GM23248 (cell line): ENCODE results near the gene ERVW-1. TPM values are rescaled to one million over a fixed set of nuclear protein-coding genes. Genes with fewer than 3 reads are reported as not detected.

Source experiments
- DNase-seq: peaks from one replicate; pipeline ENCODE4 v3.0.0-alpha.2; 2015
- H2AFZ ChIP-seq: fragments of 200-600 bp; sonication (generic); 2 replicates; pipeline ENCODE4 v1.6.1; 2016; ENCODE audit warnings: antibody characterized with exemption
- H3F3A ChIP-seq: fragments of 200-600 bp; sonication (generic); 2 replicates; pipeline ENCODE4 v1.6.1; 2016; ENCODE audit warnings: mild to moderate bottlenecking, antibody characterized with exemption, mixed run types; ENCODE audit not compliant: insufficient read depth
- H3K27ac ChIP-seq: fragments of 200-600 bp; sonication (generic); 2 replicates; pipeline ENCODE4 v1.5.1; 2016; ENCODE audit warnings: mild to moderate bottlenecking
- H3K27me3 ChIP-seq: fragments of 200-600 bp; sonication (generic); replicated peaks from 2 replicates; pipeline ENCODE4 v1.6.1; 2016; ENCODE audit warnings: mild to moderate bottlenecking; ENCODE audit not compliant: insufficient read depth
- H3K36me3 ChIP-seq: fragments of 200-600 bp; sonication (generic); 2 replicates; pipeline ENCODE4 v1.6.1; 2016; ENCODE audit warnings: low read depth, mild to moderate bottlenecking
- H3K4me1 ChIP-seq: fragments of 200-600 bp; sonication (generic); 2 replicates; pipeline ENCODE4 v1.6.1; 2016; ENCODE audit warnings: mild to moderate bottlenecking; ENCODE audit not compliant: insufficient read depth
- H3K4me2 ChIP-seq: fragments of 200-600 bp; sonication (generic); one replicate; pipeline ENCODE4 v1.6.1; 2016; ENCODE audit warnings: mild to moderate bottlenecking; ENCODE audit not compliant: unreplicated experiment
- H3K4me3 ChIP-seq: fragments of 200-600 bp; sonication (generic); 2 replicates; pipeline ENCODE4 v1.5.1; 2016; ENCODE audit warnings: mild to moderate bottlenecking
- H3K79me2 ChIP-seq: fragments of 200-600 bp; sonication (generic); 2 replicates; pipeline ENCODE4 v1.6.1; 2016; ENCODE audit warnings: mild to moderate bottlenecking; ENCODE audit not compliant: insufficient read depth
- H3K9ac ChIP-seq: fragments of 200-600 bp; sonication (generic); 2 replicates; pipeline ENCODE4 v1.6.1; 2016; ENCODE audit warnings: mild to moderate bottlenecking
- H3K9me2 ChIP-seq: fragments of 200-600 bp; sonication (generic); 2 replicates; pipeline ENCODE4 v1.6.1; 2016; ENCODE audit warnings: mixed run types, mild to moderate bottlenecking, moderate library complexity; ENCODE audit not compliant: insufficient read depth
- H3K9me3 ChIP-seq: fragments of 200-600 bp; sonication (generic); one replicate; pipeline ENCODE4 v1.6.1; 2017; ENCODE audit warnings: low read depth
- H4K20me1 ChIP-seq: fragments of 200-600 bp; sonication (generic); 2 replicates; pipeline ENCODE4 v1.6.0; 2016; ENCODE audit not compliant: insufficient read depth
- EZH2 ChIP-seq: fragments of 200-600 bp; sonication (generic); IDR thresholded peaks from 2 replicates; pipeline ENCODE4 v1.6.1; 2018; ENCODE audit warnings: antibody characterized with exemption, mild to moderate bottlenecking; ENCODE audit not compliant: insufficient read depth, poor library complexity, severe bottlenecking
- EZH2phosphoT487 ChIP-seq: fragments of 200-600 bp; sonication (generic); IDR thresholded peaks from 2 replicates; pipeline ENCODE4 v1.6.1; 2018; ENCODE audit warnings: antibody characterized with exemption, moderate library complexity, mild to moderate bottlenecking, low read depth; ENCODE audit not compliant: insufficient read depth
- WGBS, 2 experiments: methylation state at CpG; one replicate each; pipeline ENCODE4 v1.1.6; 2015 to 2017; ENCODE audit warnings: low lambda C conversion rate in 2 of 2, low coverage in 1 of 2; ENCODE audit errors: missing lambda C conversion rate in 2 of 2; 5-methylcytosine and 5-hydroxymethylcytosine counted together
- in situ Hi-C: fragments of 300-500 bp; cut with MboI; formaldehyde crosslinking; loops from 2 replicates; pipeline ENCODE4 v1.15.0; 2020
- polyA plus RNA-seq: library from polyadenylated mRNA; unstranded; fragments of >200 nt; fragmentation: Nextera tagmentation; extraction: Ambion mirVana; gene quantifications from 2 replicates; pipeline ENCODE4 v1.2.1, GENCODE V29; 2016
- total RNA-seq: library from RNA; depleted of rRNA; stranded (reverse); fragments of >200 nt; shearing (Covaris generic); gene quantifications from 2 replicates; pipeline ENCODE4 v1.2.3, GENCODE V29; 2014

ERVW-1 gene
- total and polyA plus RNA-seq, 2 experiments from 2014 or later, result not detected

DNA sequence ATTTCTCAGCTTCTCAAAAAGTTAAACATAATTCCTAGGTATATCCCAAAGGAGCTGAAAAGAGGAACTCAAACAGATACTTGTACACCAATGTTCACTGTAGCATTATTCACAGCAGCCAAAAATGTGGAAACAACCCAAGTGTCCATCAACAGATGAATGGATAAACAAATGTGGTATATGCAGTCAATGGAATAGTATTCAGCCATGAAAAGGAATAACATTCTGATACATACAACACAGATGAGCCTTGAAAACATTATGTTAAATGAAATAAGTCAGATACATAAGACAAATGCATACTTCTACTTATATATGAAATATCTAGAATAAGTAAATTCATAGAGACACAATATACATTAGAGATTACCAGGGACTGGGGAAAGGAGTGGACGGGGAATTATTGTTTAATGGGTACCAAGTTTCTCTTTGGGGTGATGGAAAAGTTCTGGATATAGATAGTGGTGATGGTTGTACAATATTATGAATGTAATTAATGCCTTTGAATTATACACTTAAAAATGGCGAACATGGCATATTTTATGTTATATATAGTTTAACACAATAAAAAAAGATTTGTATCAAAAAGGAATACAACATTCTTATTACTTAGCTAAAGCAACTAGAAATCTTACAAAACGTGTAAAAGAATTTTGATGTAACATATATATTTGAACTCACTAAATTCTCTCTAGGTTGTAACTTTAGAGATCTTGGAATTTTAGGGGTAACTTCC lies 35.6 kb upstream of the ERVW-1 start:
- H3K9me2 ChIP-seq, result no peaks in the 10 kb centered on the region
- no peak overlapping the region for H2AFZ ChIP-seq
- no peaks in the 10 kb centered on the region for H4K20me1 ChIP-seq
- H3K27ac ChIP-seq, result no peak overlapping the region
- in situ Hi-C loops, result no loop called here
- no peaks in the 10 kb centered on the region for H3F3A ChIP-seq
- WGBS, 2 experiments, result 52 to 55% methylated on average over 3 of the region's 3 CpGs
- no peaks in the 10 kb centered on the region for H3K79me2 ChIP-seq
- H3K36me3 ChIP-seq, result peaks cover 7% of the 10 kb centered on the region; the same call in 1 of the 2 replicates
- no peak overlapping the region for H3K9ac ChIP-seq
- no peak overlapping the region for H3K4me3 ChIP-seq
- H3K4me2 ChIP-seq, result no peak overlapping the region
- TF ChIP-seq EZH2phosphoT487, result no peak
- TF ChIP-seq EZH2, result no peak
- H3K4me1 ChIP-seq, result no peaks in the 10 kb centered on the region
- H3K9me3 ChIP-seq, result no peaks in the 10 kb centered on the region
- no peaks in the 10 kb centered on the region for H3K27me3 ChIP-seq
- no peak for DNase-seq

DNA sequence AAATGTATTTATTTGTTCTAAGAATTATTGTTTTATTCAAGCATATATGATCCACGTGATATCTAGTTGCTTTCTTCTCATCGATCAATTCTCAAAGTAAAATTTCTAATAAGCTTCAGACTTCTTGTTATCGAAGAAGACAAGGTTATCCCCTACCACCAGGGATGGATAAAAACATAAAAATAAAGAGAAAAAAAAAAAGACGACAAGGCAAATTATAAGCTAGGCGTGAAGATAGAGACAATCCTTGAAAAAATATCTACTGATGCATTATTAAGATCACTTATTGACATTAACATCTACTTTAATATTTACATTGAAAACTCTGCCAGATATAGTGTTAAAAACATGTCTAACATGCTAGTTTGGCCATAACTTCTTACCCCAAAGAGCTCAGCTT lies 31.2 kb upstream of the ERVW-1 start:
- WGBS, 2 experiments, result 94 to 97% methylated on average over 5 of the region's 5 CpGs
- no peak overlapping the region for H3K4me2 ChIP-seq
- H3F3A ChIP-seq, result no peaks in the 10 kb centered on the region
- H3K27me3 ChIP-seq, result no peaks in the 10 kb centered on the region
- no peak overlapping the region for H2AFZ ChIP-seq
- no peak overlapping the region for H3K27ac ChIP-seq
- no peaks in the 10 kb centered on the region for H3K9me2 ChIP-seq
- no peaks in the 10 kb centered on the region for H3K79me2 ChIP-seq
- no peaks in the 10 kb centered on the region for H3K9me3 ChIP-seq
- no peak overlapping the region for H3K9ac ChIP-seq
- in situ Hi-C loops, result no loop called here
- DNase-seq, result no peak
- no peaks in the 10 kb centered on the region for H4K20me1 ChIP-seq
- TF ChIP-seq EZH2 (no peak), EZH2phosphoT487 (no peak)
- no peaks in the 10 kb centered on the region for H3K4me1 ChIP-seq
- H3K4me3 ChIP-seq, result no peak overlapping the region
- peaks cover 20% of the 10 kb centered on the region; the same call in 1 of the 2 replicates for H3K36me3 ChIP-seq

DNA sequence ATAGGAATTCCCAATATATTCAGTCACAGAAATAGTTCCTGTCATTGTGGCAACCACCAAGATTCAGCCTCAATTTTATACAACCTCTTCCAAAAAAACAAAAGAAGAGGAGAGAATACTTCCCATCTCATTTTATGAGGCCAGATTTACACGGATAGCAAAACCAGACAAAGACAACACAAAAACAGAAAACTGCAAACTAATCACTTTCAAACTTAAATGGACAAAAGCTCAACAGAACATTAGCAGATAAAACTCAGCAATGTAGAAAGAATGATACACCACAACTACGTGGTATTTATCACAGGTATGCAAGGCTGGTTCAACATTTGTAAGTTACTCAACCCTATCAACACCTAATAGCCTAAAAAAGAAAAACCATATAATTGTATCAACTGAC lies 28.6 kb upstream of the ERVW-1 start:
- WGBS, 2 experiments, result 53 to 60% methylated on average over 2 of the region's 2 CpGs
- no peak for TF ChIP-seq EZH2
- TF ChIP-seq EZH2phosphoT487, result no peak
- no peaks in the 10 kb centered on the region for H4K20me1 ChIP-seq
- no peaks in the 10 kb centered on the region for H3K79me2 ChIP-seq
- DNase-seq, result no peak
- H3K27me3 ChIP-seq, result no peaks in the 10 kb centered on the region
- H3F3A ChIP-seq, result no peaks in the 10 kb centered on the region
- H3K4me3 ChIP-seq, result no peak overlapping the region
- in situ Hi-C loops, result no loop called here
- H3K9ac ChIP-seq, result no peak overlapping the region
- no peaks in the 10 kb centered on the region for H3K4me1 ChIP-seq
- H3K36me3 ChIP-seq, result peaks cover 23% of the 10 kb centered on the region; the same call in 1 of the 2 replicates
- H3K9me3 ChIP-seq, result no peaks in the 10 kb centered on the region
- no peak overlapping the region for H3K4me2 ChIP-seq
- no peaks in the 10 kb centered on the region for H3K9me2 ChIP-seq
- H3K27ac ChIP-seq, result no peak overlapping the region
- H2AFZ ChIP-seq, result no peak overlapping the region

DNA sequence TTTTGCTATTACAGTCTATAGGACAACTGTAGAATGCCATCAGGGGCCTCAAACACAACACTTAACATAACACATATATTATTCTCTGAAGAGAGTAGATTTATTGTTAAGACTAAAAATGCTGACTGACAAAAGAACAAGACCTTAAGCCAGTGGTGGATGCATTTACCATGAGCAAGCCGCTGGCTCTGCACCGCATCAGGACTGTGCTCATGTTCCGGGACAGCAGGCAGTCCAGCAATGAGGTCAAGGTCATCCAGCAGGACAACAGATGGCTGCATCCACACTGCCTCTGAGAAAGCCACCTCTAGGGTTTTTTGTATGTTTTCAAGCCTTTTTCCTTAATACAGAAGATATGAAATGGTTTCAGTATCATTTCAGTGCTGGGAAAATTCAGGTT lies 26.8 kb upstream of the ERVW-1 start:
- Histone ChIP-seq H3K9me2 (no peaks in the 10 kb centered on the region), H3K27me3 (no peaks in the 10 kb centered on the region), H3K4me3 (no peak overlapping the region), H3K4me2 (no peak overlapping the region), H3K9ac (no peak overlapping the region), H3K79me2 (no peaks in the 10 kb centered on the region), H3F3A (no peaks in the 10 kb centered on the region), H3K4me1 (no peaks in the 10 kb centered on the region), H2AFZ (no peak overlapping the region), H3K9me3 (no peaks in the 10 kb centered on the region), H3K27ac (no peak overlapping the region), H3K36me3 (peaks cover 33% of the 10 kb centered on the region), H4K20me1 (no peaks in the 10 kb centered on the region)
- no peak for DNase-seq
- 89 to 97% methylated on average over 3 of the region's 3 CpGs for WGBS, 2 experiments
- TF ChIP-seq EZH2phosphoT487, result no peak
- no peak for TF ChIP-seq EZH2
- in situ Hi-C loops, result no loop called here

DNA sequence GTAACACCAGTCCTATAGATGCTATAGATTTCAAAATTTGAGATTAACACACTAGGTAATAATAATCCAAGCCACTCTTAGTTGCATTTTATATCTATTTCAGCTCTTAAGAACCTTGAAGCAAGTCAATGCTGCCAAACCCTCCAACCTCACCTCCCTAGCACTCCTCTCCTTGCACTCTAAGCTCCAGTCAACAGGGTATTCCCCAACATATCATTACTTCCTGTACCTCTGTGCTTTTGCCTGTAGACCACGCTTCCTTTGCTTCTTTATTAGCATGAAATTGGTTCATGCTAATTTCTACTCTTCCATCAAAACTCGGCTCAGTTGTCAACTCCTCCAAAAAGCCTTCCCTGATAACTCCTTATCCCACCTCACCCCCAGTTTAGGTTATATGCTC lies 26.0 kb upstream of the ERVW-1 start:
- Histone ChIP-seq H3K27ac (no peak overlapping the region), H3K9me3 (no peaks in the 10 kb centered on the region), H3K4me3 (no peak overlapping the region), H3K79me2 (no peaks in the 10 kb centered on the region), H3K4me2 (no peak overlapping the region), H4K20me1 (no peaks in the 10 kb centered on the region), H3F3A (no peaks in the 10 kb centered on the region), H2AFZ (no peak overlapping the region), H3K36me3 (peaks cover 41% of the 10 kb centered on the region), H3K4me1 (no peaks in the 10 kb centered on the region), H3K9me2 (no peaks in the 10 kb centered on the region), H3K27me3 (no peaks in the 10 kb centered on the region), H3K9ac (no peak overlapping the region)
- in situ Hi-C loops, result no loop called here
- TF ChIP-seq EZH2phosphoT487, result no peak
- DNase-seq, result no peak
- WGBS, 2 experiments, result 89 to 97% methylated on average over 2 of the region's 2 CpGs
